HTERT RPE-1 (cell line): Measurements from ENCODE around the gene QDPR.
"Not testable (repeated sequence)": the region's sequence is repeated elsewhere in the genome, so short reads cannot be mapped to it uniquely, and the experiment has no call there.

ENCODE experiments used
- in situ Hi-C: fragments of 300-500 bp; cut with MboI; formaldehyde crosslinking; loops from 4 replicates; pipeline ENCODE4 v1.14.3; 2020; ENCODE audit warnings: low sequenced_read_pairs

The QDPR gene

GRCh38 chr4:17492058-17492741 lies 19.7 kb downstream of the QDPR start:
- in situ Hi-C loops: no loop called here

DNA sequence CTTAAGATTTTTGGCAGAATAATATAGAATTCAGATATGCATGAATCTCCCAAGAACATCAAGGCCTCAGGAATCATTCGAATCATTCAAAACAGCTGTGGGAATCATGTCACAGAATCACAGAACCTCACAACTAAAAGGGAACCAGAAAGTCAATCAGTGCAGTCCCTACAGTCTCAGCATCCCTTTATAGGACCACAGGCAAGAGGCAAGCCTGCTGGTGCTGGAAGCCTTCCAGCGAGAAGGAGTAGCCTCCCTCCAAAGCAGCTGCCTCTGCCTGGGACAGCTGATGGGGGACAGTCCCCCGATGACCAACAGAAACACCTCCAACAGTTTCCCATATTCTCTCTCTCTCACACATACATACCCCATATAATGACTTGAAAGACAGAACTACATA lies 20.7 kb downstream of the QDPR start:
- in situ Hi-C loops: no loop called here

DNA sequence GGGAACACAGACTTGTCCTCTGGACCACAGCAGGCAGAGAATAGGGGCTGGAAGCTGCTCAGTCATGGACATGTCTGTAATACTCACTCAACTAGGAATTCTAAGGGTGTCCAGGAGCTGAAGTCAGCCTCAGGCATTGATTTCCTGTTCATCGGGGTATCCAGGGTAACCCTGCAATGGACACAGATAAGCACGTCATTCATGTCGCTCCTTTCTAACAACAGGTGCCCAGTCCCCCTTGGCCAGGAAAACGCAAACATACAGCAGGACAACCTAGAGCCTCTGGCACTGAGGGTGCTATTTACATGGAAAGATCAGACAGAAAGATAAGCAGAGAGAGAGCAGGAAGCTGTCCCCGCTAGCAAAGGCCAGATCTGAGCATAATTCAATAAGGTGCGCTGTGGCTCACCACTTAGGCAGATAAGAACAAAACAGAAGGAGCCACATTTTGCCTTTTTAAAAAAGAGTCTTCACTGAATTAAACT lies 21.3 kb downstream of the QDPR start:
- in situ Hi-C loops: no loop called here

DNA sequence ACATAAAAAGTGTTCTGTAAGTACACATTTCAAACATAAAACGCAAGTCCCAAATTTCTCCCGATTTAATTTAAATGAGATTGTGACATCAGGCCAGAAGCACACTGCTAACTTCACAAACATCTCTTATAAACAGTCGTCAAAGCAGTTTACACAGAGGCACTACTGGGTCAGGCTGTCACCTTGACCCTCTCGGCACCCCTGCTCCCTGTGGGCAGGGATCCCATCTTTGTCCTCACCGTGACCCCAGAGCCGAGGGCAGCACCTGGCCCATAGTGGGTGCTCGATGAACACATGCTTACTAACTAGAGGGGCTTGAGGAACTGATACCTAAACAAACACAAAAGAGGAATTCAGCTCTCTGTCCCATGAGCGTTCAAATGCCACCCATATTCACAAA lies 22.2 kb downstream of the QDPR start:
- in situ Hi-C loops: no loop called here

DNA sequence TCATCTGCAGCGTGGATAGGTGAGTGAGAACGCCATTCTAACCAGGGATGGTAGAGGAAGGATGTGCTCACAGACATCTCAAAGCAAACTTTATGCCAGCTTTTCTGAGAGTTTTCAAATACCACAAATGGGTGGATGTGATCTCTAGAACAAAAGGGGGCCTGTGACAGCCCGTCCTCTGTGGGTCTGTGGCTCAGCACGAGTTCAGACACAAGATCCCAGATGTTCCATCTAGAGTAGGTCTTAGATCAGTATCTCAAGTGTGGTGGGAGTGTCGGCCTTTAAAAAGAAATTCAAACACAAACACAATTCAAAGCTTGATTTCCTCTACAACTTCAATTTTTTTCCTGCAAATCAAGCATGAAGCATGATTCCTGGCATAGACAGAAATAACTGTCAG lies 22.8 kb downstream of the QDPR start:
- in situ Hi-C loops: no loop called here

DNA sequence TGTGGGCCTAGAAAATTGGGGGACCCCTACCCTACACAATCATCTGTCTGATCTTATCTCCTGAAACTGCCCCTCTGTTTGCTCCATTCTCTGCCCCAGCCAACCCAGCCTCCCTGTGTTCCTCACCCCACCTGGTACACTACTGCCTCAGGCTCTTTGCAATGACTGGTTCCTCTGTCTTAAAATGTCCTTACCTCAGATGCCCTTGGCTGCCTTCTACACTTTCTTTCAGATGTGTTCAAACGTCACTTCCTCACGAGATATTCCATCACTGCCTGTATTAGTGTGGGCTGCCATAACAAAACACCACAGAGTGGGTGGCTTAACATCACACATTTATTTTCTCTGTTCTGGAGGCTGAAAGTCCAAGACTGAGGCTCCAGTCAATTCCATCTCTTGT lies 29.2 kb downstream of the QDPR start:
- in situ Hi-C loops: no loop called here

GRCh38 chr4:17480955-17481354 lies 30.9 kb downstream of the QDPR start:
- in situ Hi-C loops: no loop called here

DNA sequence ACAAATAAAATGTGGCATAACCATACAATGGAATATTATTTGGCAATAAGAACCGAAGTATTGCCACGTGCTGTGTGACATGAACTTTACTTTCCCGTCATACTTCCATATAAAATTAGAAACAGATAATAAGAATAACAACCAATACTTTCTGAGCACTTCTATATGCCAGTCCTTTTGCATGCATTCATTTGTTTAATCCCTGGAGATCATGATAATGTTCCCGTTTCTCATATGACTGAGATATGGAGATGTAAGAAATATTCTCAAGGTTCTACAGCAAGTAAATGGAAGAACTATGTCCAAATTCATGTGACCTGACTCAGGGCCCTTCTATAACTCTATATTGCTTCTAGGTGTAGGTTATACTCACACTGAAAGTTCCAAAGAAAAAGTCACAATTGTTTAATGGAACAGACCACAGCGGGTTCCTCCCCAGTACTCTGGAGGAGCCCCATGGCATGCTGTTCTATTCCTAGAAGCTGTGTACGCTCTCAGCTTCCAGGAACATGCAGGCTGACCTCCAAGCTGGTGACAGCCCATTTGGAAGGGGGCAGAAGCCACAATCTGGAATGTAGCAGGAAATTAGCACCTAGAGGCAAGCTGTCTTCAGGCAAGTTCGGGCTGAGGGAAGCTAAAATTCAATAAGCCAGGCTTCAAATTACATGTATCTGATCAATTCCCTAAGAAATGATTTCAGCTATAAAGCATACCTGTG lies 31.5 kb downstream of the QDPR start:
- in situ Hi-C loops: no loop called here

DNA sequence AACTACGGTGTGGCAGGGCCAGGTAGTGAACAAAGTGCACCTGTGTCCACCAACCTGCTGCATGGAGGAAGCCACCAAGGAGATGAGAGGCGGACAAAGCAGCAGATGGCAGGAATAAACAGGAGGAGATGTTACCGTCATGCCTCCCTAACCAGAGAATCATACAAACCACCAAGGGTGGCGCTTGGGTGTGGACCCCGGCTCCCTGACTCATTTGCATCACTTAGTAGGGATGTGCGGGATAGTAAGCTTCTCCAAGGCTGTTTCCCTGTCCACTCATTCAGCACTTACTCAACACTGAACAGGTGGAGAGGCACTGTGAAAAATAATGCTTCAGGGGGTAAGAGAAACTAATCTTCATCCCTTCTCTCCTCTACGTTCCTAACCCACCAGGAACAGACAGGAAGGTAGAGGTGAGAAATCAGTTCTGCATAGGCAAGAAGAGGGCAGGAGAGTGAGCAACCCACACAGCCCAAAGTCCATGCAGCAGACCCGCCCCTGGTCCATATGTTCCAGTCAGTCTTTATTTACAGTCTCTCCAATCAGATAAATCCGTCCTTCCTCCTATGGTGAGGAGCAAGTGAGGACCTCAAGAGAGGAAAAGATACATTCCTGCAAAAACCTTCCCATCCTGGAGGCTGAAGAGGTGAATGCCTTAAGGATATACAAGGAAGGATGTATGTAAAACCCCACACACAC lies 34.0 kb downstream of the QDPR start:
- in situ Hi-C loops: no loop called here

DNA sequence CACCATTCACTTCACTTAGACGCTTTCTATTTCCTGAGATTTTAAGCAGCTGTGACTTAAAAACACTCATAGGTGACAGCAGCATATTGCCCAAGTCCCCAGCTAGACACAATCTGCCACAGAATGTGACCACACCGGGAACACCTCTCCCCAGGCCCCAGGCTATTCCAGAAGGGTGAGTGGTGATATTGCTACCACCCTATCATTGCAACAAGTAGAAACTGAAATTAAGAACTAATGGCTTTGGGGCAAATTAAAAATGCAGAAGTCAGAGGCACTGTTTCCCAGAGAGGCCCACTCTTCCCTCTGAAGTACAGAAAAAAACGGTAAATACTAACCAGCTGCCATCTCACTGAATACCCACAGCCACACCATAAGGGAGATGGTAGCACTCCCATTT lies 35.0 kb downstream of the QDPR start:
- in situ Hi-C loops: no loop called here

DNA sequence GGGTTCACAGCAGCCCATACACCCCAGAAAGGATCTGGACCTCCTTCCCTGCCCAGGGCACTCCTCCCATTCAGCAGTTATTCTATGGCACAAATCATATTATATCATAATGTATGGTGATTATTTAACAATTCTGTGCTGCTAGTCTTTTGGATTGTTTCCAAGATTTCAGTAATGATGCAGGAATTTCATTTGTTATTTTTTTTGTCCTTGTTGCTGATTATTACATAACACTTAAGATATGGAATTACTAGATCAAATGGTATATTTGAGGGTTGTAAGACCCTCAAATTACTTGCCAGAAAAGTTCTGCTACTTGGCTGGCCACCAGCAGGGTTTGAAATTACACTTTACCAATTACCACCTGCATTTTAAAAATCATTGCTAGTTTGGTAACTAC lies 36.4 kb downstream of the QDPR start:
- in situ Hi-C loops: no loop called here

DNA sequence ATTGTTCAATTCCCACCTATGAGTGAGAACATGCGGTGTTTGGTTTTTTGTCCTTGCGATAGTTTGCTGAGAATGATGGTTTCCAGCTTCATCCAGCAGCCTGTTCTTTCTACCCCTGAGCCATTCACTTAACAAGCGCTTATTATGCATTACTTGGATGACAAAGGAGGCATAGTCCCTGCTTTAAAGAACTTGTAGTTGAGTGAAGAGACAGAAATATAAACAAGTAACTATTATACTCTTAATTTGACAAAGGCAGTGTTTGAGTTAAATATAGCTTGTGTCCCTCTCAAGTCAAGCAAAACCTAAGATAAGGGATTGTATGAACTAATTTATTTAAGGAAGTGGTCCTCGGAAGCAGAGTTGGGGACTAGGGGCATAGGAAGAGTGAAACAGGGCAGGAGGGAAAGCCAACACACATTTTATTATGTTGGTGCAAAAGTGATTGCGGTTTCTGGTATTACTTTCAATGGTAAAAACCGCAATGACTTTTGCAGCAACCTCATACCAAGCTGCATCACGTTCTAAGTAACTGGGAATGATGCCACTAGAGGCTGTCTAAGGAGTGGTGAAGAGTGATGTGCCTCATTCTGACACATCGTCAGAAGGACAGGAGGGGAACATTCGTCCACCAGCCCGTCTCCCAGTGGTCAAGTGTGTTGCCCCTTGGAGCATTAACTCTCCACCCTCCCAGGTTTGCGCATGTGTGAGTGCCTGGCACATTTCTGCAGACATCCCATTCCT lies 41.8 kb downstream of the QDPR start:
- in situ Hi-C loops: no loop called here

GRCh38 chr4:17468619-17469221 lies 43.2 kb downstream of the QDPR start:
- in situ Hi-C loops: no loop called here

- in situ Hi-C loops: no loop called here
Measured at GRCh38 chr4:17463606-17464005, 48.3 kb downstream of the QDPR start.

DNA sequence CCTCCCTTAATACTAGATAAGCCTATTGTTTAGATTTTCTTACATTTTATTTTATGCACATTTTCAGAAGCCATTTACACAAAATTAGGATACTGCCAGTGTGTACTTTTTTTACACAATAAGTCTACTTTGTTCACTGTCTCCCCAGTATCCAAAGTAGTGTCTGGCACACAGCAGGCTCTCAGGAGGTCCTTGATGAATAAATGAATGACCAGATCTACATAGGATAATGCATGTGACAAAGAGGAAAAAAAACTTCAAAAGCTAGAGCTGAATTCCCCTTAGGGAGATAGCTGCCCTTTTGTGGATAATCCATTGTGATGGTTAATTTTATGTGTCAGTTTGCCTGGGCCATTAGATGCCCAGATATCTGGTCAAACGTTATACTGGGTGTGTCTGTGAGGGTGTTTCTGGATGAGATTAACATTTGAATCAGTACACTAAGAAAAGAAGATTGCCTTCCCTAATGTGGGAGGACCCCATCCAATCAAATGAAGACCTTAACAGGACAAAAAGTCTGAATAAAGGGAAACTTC lies 61.6 kb downstream of the QDPR start:
- in situ Hi-C loops: no loop called here

DNA sequence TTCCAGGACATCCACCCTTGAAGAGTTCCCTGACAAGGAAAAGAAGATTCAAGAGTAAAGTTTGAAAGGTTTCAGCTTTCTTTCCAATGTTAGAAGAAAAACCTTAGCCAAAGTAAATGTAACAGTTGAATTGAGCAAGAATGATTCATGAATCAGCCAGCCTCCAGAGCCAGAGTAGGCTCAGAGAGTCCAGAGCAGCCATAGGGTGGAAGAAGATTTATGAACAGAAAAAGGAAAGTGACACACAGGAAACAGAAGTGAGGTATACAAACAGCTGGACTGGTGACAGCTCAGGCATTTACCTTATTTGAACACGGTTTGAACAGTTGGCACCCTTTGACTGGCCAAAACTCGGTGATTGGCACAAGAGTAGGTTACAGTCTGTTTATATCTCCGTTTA lies 63.2 kb downstream of the QDPR start:
- in situ Hi-C loops: no loop called here

DNA sequence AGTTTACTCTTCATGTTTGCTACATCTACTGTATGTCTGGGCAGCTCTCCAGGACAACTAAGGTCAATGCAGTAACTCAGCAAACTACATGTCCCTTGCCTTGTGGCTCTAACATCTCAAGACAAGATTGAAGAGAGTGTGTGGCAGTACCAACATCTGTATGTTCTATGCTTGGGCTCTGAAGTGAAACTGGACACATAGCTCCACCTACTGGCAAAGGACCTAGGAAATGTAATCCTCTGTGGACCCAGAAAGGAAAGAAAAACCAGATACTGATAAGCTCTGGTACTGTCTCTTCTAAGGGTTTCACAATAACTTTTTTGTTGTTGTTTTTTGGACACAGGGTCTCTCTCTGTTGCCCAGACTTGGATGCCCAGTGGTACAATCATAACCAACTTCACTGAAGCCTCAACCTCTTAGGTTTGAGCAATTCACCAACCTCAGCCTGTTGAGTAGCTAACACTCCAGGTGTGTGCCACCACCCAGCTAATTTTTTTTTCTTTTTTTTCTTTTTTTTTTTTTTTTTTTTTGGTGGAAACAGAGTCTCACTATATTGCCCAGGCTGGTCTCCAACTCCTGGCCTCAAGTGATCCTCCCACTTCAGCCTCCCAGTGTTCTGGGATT lies 64.1 kb downstream of the QDPR start:
- in situ Hi-C loops: no loop called here

- in situ Hi-C loops: no loop called here
Measured at GRCh38 chr4:17447056-17447455, 64.8 kb downstream of the QDPR start.

DNA sequence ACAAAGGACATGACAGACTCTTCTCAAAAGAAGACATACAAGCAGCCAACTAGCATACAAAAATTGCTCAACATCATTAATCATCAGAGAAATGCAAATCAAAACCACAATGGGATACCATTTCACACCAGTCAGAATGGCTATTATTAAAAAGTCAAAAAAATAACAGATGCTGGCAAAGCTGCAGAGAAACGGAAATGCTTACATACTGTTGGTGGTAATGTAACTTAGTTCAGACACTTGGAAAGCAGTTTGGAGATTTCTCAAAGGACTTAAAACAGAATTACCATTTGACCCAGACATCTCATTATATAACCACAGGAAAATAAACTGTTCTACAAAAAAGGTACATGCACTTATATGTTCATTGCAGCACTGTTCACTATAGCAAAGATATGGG lies 69.4 kb downstream of the QDPR start:
- in situ Hi-C loops: not testable (repeated sequence)

DNA sequence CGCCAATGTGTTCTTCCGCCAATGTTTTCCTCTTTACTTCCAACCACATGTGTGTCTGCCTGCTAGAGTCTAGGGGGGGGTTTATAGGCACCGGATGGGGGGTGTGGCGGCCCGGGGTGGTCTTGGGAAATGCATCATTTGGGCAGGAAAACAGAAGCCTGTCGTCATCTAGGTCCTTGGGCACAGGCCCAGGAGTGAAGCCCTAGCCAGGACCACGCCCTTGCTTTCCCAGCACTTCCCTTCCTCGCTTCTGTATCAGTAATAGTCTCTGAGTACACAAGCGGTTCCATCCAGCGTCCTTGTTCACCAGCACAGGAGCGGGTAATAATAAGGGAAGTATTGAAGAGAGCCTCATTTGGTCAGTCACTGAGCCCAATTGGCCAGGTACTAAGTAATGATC lies 74.5 kb downstream of the QDPR start:
- in situ Hi-C loops: no loop called here
